ENCODE measurements around the gene CD19. TPM values are rescaled to one million over a fixed set of nuclear protein-coding genes. Genes with fewer than 3 reads are reported as not detected.

CD19 gene
- total RNA-seq, 4 donors from 2014 or later, result 0.59 to 1.3 TPM; not detected in 2

DNA sequence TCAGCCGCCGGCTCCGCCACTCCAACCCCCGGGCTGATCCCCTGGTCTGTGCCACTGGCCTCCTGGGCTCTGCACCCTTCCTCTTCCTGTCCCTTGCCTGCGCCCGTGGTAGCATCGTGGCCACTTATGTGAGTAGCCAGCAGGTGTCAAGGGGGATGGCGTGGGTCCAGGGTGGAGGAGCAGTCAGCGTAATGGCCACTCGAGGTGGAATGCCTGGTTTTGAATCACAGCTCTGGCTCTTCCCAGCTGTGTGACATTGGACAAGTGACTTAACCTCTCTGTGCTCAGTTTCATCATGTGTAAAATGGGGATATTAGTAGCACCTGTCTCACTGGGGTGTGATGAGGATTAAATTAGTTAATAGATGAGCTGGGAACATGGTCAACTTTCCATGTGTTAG, 50.6 kb downstream of the CD19 start:
- 91 to 99% methylated on average over 10 of the region's 10 CpGs for WGBS, 2 donors
- H3K27me3 ChIP-seq, result no peaks in the 10 kb centered on the region
- no peak for DNase-seq (ENCODE audit: low spot score in 2 of 2)
- H3K9me3 ChIP-seq, result peaks cover 0 to 18% (median 0%) of the 10 kb centered on the region in 4 donors
- H3K4me1 ChIP-seq, result peaks cover 0 to under 1% (median 0%) of the 10 kb centered on the region in 4 donors
- peaks cover 2 to 100% (median 18%) of the 10 kb centered on the region in 3 donors for H3K36me3 ChIP-seq
- H3K4me3 ChIP-seq, result no peak overlapping the region
- H3K27ac ChIP-seq, result no peak overlapping the region
- TF ChIP-seq, protein P1, sequence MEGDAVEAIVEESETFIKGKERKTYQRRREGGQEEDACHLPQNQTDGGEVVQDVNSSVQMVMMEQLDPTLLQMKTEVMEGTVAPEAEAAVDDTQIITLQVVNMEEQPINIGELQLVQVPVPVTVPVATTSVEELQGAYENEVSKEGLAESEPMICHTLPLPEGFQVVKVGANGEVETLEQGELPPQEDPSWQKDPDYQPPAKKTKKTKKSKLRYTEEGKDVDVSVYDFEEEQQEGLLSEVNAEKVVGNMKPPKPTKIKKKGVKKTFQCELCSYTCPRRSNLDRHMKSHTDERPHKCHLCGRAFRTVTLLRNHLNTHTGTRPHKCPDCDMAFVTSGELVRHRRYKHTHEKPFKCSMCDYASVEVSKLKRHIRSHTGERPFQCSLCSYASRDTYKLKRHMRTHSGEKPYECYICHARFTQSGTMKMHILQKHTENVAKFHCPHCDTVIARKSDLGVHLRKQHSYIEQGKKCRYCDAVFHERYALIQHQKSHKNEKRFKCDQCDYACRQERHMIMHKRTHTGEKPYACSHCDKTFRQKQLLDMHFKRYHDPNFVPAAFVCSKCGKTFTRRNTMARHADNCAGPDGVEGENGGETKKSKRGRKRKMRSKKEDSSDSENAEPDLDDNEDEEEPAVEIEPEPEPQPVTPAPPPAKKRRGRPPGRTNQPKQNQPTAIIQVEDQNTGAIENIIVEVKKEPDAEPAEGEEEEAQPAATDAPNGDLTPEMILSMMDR (IDR thresholded peaks at IDR 0.05), result no peak
- TF ChIP-seq POLR2A (IDR thresholded peaks at IDR 0.05) (no peak), EP300 (IDR thresholded peaks at IDR 0.05) (no peak)

DNA sequence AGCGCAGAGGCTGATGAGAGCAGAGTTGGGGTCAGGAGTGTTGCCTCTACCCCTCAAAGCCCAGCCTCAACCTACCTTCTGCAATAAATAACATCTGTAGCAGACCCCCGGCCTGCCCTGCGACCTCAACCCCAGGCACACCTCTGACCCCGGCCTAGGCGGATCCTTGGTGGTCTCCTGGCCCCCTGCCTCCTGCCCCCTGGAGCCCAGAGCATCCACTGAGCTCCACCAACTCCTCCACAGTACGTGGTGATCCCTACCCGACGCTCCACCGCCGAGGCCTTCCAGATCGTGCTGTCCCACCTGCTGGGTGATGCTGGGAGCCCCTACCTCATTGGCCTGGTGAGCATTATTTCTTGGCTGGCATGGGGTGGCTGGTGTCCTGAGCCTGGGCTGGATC, 51.2 kb downstream of the CD19 start:
- TF ChIP-seq EP300 (IDR thresholded peaks at IDR 0.05), result no peak
- no peak for TF ChIP-seq POLR2A (IDR thresholded peaks at IDR 0.05)
- TF ChIP-seq, protein P1 (IDR thresholded peaks at IDR 0.05), result no peak
- Histone ChIP-seq H3K36me3 (peaks cover 2 to 100% (median 19%) of the 10 kb centered on the region in 3 donors), H3K9me3 (peaks cover 0 to 20% (median 0%) of the 10 kb centered on the region in 4 donors), H3K4me3 (no peak overlapping the region), H3K4me1 (no peaks in the 10 kb centered on the region), H3K27me3 (no peaks in the 10 kb centered on the region), H3K27ac (no peak overlapping the region)
- DNase-seq (ENCODE audit: low spot score in 2 of 2), result no peak
- WGBS, 2 donors, result 89 to 92% methylated on average over 11 of the region's 11 CpGs

DNA sequence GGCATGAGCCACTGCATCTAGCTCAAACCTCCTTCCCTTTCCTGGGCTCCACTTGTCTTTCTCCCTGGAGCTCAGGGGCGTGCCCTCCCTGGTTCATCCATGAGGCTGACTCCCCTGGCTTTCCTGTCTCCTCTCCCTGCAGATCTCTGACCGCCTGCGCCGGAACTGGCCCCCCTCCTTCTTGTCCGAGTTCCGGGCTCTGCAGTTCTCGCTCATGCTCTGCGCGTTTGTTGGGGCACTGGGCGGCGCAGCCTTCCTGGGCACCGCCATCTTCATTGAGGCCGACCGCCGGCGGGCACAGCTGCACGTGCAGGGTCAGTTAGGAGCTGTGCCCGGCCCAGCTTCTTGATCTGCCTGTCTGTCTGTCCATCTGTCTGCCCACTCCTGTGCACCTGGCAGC, 51.9 kb downstream of the CD19 start:
- Histone ChIP-seq H3K4me3 (no peak overlapping the region), H3K27me3 (no peaks in the 10 kb centered on the region), H3K4me1 (no peaks in the 10 kb centered on the region), H3K9me3 (peaks cover 0 to 20% (median 0%) of the 10 kb centered on the region in 4 donors), H3K36me3 (peaks cover 2 to 100% (median 19%) of the 10 kb centered on the region in 3 donors), H3K27ac (no peak overlapping the region)
- TF ChIP-seq POLR2A (IDR thresholded peaks at IDR 0.05) (no peak), EP300 (IDR thresholded peaks at IDR 0.05) (no peak)
- TF ChIP-seq, protein P1 (IDR thresholded peaks at IDR 0.05), result no peak
- DNase-seq (ENCODE audit: low spot score in 2 of 2), result no peak
- 90% methylated on average over 17 to 18 of the region's 18 CpGs for WGBS, 2 donors

DNA sequence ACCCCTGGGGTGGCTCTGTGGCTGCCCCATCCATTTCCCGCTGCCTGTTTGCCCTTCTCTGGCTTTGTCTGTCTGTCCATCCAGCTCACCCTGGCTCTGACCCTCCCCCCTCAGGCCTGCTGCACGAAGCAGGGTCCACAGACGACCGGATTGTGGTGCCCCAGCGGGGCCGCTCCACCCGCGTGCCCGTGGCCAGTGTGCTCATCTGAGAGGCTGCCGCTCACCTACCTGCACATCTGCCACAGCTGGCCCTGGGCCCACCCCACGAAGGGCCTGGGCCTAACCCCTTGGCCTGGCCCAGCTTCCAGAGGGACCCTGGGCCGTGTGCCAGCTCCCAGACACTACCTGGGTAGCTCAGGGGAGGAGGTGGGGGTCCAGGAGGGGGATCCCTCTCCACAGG, 52.3 kb downstream of the CD19 start:
- 76% methylated on average over 12 of the region's 12 CpGs for WGBS, 2 donors
- DNase-seq (ENCODE audit: low spot score in 2 of 2), result no peak
- peaks cover 2 to 100% (median 19%) of the 10 kb centered on the region in 3 donors for H3K36me3 ChIP-seq
- H3K27ac ChIP-seq, result peak overlapping the region in 1 of 4 donors; percentile 50
- TF ChIP-seq, protein P1 (IDR thresholded peaks at IDR 0.05), result no peak
- TF ChIP-seq EP300 (IDR thresholded peaks at IDR 0.05) (no peak), POLR2A (IDR thresholded peaks at IDR 0.05) (no peak)
- no peaks in the 10 kb centered on the region for H3K27me3 ChIP-seq
- no peaks in the 10 kb centered on the region for H3K4me1 ChIP-seq
- H3K4me3 ChIP-seq, result no peak overlapping the region
- peaks cover 0 to 20% (median 0%) of the 10 kb centered on the region in 4 donors for H3K9me3 ChIP-seq

DNA sequence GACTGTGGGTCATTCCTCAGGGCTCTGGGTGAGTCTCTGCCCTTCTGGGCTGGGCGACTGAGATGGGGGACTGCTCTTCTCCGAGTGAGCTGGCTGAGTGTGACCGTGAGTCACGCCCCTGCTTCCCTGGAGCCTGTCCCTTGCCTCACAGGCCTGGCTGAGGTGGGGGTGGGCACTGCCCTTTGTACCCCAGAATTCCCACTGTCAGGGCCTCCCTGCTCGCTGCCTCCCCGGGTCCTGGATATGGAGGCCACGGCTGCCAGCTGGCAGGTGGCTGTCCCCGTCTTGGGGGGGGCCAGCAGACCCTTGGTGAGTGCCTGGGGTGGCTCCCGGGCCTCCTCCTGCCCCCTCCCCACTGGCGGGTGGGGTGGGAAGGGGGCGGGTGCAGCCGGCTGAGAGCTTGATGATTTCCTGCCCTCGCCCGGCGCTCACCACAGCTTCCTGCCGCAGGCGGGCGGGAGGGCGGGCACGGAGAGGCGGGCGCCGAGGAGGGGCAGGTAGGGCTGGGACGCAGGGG, 52.9 kb downstream of the CD19 start, which contains the start of gene LAT:
LAT (plus strand) TSS at position 434 of the 517 bp plus-strand sequence. CDS start 366 bp downstream, outside the sequence.
- TF ChIP-seq POLR2A (IDR thresholded peaks at IDR 0.05) (no peak), EP300 (IDR thresholded peaks at IDR 0.05) (no peak)
- TF ChIP-seq, protein P1 (IDR thresholded peaks at IDR 0.05), result no peak
- H3K27me3 ChIP-seq, result no peaks in the 10 kb centered on the region
- DNase-seq (ENCODE audit: low spot score in 2 of 2), result no peak
- H3K36me3 ChIP-seq, result peaks cover 2 to 100% (median 19%) of the 10 kb centered on the region in 3 donors
- H3K4me3 ChIP-seq, result peak within 1 kb of the TSS in 2 of 4 donors; percentile 24 to 36
- peaks cover 0 to 20% (median 0%) of the 10 kb centered on the region in 4 donors for H3K9me3 ChIP-seq
- H3K4me1 ChIP-seq, result no peaks in the 10 kb centered on the region
- 65 to 72% methylated on average over 5 to 23 of the region's 24 CpGs for WGBS, 2 donors
- H3K27ac ChIP-seq, result peak within 1 kb of the TSS in 1 of 4 donors; percentile 50
